CD4-positive, alpha-beta T cell treated with Interleukin-6 at 100 ng/mL for 8 hours (primary cell): ENCODE measurements around the gene MGA.

Experiments
- DNase-seq: peaks from one replicate; pipeline ENCODE4 v3.0.0-alpha.2; 2020; ENCODE audit warnings: mixed read lengths, low spot score

MGA gene

GRCh38 chr15:41782371-41783282, 122.4 kb downstream of the MGA start:
- DNase-seq, result no peak

GRCh38 chr15:41783296-41783695, 123.1 kb downstream of the MGA start:
- DNase-seq, result no peak

GRCh38 chr15:41788262-41788661, 128.1 kb downstream of the MGA start:
- no peak for DNase-seq

GRCh38 chr15:41789236-41789635, 129.0 kb downstream of the MGA start:
- no peak for DNase-seq

DNA sequence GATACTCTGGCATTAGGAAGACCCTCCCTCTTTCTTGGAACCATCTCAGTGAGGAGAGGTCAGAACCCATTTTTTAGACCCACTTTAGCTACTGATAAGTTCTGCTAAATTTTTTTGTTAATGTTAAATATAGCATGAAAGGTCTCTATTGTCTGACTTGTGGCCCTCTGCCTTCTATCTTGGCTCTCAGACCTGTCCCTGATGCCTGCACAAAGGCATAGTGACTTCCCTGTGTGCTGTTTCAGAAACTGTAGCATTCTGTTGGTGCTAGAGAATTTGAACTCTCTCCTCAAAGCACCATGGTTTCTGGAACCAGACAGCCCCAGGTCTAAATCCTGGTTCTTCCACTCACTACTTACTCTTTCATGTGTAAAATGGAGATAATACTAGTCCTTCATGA, 129.5 kb downstream of the MGA start:
- no peak for DNase-seq

DNA sequence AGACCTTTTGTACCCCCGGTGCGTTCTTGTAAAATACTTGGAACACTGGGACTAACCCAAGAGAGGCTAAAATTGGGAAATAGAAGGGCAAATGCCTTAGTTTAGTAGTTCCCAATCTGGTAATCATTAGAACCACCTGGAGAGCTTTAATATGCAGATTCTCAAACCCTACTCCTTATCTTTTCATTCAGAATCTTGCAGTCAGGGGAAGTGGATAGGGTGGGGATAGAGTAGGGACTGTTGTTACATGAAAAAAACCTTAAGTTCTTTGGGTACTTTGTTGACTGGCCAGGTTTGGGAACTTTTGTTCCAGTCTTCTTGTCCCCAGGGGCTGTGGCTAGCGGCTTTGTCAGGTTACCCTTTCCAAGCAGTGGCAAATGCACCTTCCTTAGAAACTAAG, 130.0 kb downstream of the MGA start:
- DNase-seq, result no peak

GRCh38 chr15:41790756-41791546, 130.7 kb downstream of the MGA start:
- DNase-seq, result no peak

- no peak for DNase-seq
Measured at GRCh38 chr15:41791547-41791937, 131.3 kb downstream of the MGA start.

DNA sequence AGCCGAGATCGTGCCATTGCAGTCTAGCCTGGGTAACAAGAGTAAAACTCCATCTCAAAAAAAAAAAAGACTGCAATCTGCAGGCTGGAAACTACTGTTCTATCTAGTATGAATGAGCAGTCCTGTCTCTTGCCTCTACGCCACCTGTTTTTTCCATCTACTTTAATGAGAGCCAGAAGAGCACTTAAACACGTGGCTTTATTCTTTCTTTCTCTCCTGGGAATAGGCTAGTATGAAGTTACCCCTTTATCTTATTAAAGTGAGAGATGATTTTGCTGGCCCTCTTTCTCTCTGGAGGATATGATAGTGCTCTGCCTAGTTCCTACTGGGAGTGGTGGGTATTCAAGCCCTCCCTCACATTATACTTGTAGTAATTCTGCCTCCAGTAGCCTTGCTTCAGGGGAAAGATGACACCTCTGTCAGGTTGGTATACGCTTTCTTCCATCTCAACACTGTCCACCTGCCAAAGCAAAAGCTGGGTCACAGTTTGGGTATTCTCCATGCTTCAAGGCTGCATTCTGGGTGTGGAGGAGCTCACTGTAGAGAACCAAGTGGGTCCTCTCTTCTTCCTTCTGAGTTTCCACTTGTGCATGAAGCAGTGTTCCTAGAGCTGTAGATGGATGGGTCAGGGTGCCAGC, 131.9 kb downstream of the MGA start:
- no peak for DNase-seq

GRCh38 chr15:41794081-41794480, 133.9 kb downstream of the MGA start:
- no peak for DNase-seq

- DNase-seq, result no peak
Measured at GRCh38 chr15:41795996-41796856, 136.0 kb downstream of the MGA start.

GRCh38 chr15:41797201-41797944, 137.2 kb downstream of the MGA start:
- DNase-seq, result no peak

- DNase-seq, result no peak
Measured at GRCh38 chr15:41798607-41799487, 138.6 kb downstream of the MGA start.

DNA sequence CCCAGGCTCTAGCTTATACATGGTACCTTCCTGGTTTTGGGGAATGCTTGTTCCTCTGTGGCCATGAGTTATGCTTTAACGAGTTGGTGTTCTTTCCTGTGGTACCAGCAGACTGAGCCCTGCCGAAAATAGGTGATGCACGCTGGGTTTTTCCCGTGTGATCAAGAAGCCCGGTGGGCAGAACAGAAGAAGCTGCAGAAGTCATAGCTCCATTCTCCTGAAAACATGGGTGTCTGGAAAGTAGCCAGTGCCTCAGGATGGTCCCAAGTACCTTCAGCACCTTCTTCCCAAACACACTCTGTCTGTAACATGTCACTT, 139.2 kb downstream of the MGA start:
- DNase-seq, result no peak

- DNase-seq, result no peak
Measured at GRCh38 chr15:41801185-41801584, 141.0 kb downstream of the MGA start.

- no peak for DNase-seq
Measured at GRCh38 chr15:41801850-41802455, 141.7 kb downstream of the MGA start.

GRCh38 chr15:41804361-41804760, 144.2 kb downstream of the MGA start:
- DNase-seq, result no peak

- no peak for DNase-seq
Measured at GRCh38 chr15:41804916-41805666, 144.9 kb downstream of the MGA start.

GRCh38 chr15:41805711-41806110, 145.5 kb downstream of the MGA start:
- no peak for DNase-seq
